GM12875 (cell line): ENCODE data around the gene GTSE1.

Source experiments
- H3K4me3 ChIP-seq: one replicate; pipeline ENCODE4 v1.5.1; 2011; ENCODE audit warnings: low read depth, low read length, control low read depth
- TF ChIP-seq, protein P1 (sequence below): IDR thresholded peaks from 2 replicates; pipeline ENCODE4 v1.5.1; 2011; ENCODE audit warnings: low read depth, mild to moderate bottlenecking, control low read depth, inconsistent platforms, low read length, moderate library complexity, borderline replicate concordance; ENCODE audit not compliant: insufficient read depth

Gene GTSE1

DNA sequence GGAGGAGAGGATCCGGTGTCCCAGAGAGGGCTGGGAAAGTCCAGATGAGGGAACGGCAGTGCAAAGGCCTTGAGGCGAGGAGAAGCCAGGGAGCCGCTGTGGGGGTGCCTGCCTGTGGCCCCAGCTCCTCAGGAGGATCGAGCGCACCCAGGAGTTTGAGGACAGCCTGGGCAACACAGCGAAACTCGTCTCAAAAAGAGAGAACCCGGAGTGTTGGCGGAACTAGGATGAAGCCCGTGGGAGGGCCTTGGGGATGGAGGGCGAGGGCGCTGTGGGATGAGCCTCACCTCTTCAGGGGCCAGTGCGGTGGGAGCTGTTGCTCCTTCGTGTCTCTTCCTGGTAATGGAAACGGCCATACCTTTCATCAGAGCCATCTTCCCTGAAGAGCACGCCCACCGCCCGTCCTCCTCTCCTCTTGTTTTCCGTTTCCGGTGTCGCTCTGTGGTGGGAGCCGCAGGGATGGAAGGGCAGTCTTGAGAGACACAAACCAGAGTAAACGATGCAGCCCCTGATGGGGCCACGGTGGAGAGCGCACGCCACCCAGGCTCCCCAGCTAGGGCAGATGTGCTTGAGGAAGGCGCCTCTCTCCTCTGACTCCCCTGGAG is 54.6 kb downstream of the GTSE1 start:
- TF ChIP-seq, protein P1, sequence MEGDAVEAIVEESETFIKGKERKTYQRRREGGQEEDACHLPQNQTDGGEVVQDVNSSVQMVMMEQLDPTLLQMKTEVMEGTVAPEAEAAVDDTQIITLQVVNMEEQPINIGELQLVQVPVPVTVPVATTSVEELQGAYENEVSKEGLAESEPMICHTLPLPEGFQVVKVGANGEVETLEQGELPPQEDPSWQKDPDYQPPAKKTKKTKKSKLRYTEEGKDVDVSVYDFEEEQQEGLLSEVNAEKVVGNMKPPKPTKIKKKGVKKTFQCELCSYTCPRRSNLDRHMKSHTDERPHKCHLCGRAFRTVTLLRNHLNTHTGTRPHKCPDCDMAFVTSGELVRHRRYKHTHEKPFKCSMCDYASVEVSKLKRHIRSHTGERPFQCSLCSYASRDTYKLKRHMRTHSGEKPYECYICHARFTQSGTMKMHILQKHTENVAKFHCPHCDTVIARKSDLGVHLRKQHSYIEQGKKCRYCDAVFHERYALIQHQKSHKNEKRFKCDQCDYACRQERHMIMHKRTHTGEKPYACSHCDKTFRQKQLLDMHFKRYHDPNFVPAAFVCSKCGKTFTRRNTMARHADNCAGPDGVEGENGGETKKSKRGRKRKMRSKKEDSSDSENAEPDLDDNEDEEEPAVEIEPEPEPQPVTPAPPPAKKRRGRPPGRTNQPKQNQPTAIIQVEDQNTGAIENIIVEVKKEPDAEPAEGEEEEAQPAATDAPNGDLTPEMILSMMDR: no peak
- no peak overlapping the region for H3K4me3 ChIP-seq

DNA sequence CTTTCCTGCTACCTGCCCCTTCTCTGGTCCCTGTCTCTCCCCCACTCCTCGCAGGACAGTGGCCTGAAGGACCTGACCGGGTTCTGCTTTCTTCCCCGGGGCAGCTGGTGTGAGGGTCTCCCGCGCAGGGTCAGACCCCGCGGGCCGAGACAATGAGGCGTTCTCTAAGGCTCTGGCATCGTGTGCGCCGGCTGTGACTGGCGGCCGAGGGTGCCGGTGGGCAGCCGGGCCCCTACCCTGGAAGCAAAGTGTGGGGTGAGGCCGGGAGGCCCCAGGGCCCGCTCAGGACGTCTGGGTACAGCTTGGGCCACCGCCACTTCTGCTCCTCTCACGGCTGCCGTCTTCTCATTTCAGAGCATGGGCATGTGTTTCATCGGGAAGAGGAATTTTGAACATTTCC is 55.1 kb downstream of the GTSE1 start:
- no peak overlapping the region for H3K4me3 ChIP-seq
- TF ChIP-seq, protein P1: no peak

DNA sequence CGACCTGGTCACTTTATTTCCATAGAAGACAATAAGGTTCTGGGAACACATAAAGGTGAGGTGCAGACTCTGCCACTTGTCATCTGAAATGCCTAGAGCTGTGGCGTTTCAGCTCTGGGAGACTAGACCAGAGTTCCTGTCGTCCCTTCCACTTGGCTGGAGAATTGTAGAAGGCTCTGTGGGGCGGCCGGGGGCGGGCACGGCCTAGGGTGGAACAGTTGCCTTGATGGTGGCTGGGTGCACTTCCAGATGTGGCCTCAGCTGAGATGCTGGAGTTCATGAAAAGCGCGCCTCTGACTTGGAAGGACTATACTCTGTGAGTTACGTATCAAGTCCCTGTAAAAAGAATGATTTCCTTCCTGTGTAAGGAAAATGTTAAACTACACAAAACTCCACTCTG is 55.6 kb downstream of the GTSE1 start:
- H3K4me3 ChIP-seq: no peak overlapping the region
- TF ChIP-seq, protein P1: no peak

DNA sequence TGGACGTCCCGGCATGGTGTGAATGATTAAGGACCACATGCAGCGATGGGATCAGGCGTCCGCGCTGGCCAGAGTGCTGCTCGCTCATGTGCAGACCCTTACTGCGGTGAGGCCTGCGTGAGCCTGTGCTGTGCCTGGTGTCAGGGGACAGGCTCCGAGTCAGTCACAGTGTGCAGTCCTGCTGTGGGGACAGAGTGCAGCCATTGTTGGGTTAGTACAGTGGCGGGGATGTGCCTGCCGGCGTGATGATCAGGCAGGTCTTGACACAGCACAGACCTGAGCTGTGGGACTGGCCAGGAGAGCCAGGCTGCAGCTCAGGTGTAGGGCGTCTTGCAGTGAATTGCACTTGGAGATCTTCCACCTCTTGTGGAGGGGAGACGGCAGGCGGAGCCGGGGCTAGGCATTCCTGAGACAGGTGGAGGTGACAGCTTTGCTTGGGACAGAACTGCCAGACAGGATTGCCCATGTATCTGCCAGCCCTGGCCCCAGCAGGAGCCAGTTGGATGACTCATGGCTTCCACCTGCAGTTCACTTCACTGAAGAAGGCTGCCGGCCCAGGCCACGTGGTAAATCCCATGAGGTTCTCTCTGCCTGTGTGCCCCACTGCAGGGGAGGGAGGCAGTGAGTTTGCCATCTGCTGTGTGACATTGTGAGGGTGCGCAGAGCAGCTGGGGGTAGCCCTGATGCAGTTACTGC is 56.2 kb downstream of the GTSE1 start:
- H3K4me3 ChIP-seq: no peak overlapping the region
- TF ChIP-seq, protein P1: no peak

DNA sequence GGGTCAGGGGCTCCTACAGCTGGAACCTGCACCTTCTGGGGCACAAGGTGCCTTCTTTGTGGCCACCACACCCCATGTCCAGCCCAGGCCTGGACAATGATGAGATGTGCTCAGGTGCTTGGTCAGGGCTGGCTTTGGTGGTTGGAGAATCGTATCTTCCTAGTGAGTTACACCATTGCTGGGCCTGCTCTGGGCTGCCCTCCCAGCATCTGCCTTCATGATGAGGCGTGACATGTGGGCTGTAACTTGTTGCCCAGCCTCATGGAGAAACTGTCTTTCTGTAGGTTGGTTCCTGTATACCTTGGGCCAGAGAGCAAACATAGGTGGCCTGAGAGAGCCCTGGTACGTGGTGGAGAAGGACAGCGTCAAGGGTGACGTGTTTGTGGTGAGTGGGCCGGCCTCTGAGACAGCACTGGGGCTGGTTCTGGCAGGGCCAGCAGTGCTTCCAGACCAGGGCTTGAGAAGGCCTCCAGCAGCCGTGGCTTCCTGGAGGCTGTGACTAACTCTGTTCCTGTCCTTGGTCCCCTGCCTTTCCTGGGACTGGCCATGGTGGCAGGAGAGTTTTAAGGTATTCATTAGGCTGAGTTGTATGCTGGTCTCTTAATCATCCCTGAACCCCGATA is 56.9 kb downstream of the GTSE1 start:
- no peak overlapping the region for H3K4me3 ChIP-seq
- TF ChIP-seq, protein P1: no peak

DNA sequence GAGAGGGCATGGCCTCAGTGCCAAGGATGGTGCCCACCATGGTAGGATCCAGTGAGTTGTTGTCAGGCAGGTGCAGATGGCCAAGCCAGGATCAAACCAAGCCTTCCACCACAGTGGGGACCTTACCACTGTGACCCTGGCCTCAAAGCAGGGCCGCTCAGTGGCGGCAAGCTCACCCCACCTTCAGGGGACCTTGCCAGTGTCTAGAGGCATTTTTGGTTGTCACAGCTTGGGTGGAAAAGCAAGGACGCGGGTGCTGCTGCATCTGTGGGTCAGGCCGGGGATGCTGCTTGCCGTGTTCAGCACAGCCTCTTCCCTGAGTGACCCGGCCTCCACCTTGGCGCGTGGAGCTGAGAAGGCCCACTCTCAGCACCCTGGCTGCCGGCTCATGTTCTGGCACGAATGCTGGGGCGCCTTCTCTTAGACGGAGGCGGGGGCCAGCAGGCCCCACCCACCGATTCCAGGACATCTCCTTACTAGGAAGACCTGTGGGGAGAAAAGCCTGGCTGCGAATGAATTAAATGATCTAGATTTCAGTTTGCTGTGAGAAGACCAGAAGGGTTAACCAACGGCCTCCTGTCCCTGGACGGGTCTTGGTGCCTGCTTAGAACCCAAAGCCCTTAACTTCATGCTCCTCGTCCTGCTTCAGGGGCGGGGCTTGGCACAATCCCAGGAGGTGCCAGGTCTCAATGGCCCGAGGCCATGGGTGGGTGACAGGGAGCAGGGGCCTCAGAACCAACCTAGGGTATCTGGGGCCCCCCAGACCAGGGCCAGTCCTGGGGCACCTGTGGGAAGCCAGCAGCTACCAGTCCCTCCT is 57.7 kb downstream of the GTSE1 start:
- TF ChIP-seq, protein P1: no peak
- no peak overlapping the region for H3K4me3 ChIP-seq
